B cell (primary cell): ENCODE results near the gene CRYBG3.

ENCODE experiments used
- EZH2 ChIP-seq: IDR thresholded peaks from 2 replicates; pipeline ENCODE4 v1.6.1; 2012; ENCODE audit warnings: borderline replicate concordance, low read depth, mild to moderate bottlenecking, moderate library complexity, low read length; ENCODE audit not compliant: insufficient read depth, poor library complexity, severe bottlenecking
- TF ChIP-seq, protein P1 (sequence below): fragments of 200-600 bp; IDR thresholded peaks from one replicate; pipeline ENCODE4 v1.8.0; 2022; ENCODE audit warnings: antibody characterized with exemption, mild to moderate bottlenecking

DNA sequence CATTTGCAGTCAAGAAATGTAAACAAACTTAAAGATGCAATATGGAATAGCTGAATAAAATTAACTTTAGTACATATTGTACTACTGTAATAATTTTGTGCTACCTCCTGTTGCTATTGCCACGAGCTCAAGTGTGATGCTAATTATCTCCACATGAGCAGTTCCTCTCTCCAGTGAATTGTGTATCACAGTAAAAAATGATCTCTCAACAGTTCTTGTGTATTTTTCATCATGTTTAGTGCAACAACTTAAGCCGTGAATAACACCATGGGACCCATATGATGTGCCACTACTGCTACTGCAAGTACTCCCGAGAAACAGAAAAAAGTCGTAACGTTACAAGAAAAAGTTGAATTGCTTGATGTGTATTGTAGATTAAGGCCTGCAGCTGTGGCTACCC, 138.1 kb downstream of the CRYBG3 start:
- TF ChIP-seq, protein P1, sequence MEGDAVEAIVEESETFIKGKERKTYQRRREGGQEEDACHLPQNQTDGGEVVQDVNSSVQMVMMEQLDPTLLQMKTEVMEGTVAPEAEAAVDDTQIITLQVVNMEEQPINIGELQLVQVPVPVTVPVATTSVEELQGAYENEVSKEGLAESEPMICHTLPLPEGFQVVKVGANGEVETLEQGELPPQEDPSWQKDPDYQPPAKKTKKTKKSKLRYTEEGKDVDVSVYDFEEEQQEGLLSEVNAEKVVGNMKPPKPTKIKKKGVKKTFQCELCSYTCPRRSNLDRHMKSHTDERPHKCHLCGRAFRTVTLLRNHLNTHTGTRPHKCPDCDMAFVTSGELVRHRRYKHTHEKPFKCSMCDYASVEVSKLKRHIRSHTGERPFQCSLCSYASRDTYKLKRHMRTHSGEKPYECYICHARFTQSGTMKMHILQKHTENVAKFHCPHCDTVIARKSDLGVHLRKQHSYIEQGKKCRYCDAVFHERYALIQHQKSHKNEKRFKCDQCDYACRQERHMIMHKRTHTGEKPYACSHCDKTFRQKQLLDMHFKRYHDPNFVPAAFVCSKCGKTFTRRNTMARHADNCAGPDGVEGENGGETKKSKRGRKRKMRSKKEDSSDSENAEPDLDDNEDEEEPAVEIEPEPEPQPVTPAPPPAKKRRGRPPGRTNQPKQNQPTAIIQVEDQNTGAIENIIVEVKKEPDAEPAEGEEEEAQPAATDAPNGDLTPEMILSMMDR: no peak
- TF ChIP-seq EZH2: no peak
